Measurements from ENCODE around the gene TBC1D19. TPM values are rescaled to one million over a fixed set of nuclear protein-coding genes. Genes with fewer than 3 reads are reported as not detected.

The TBC1D19 gene
- total RNA-seq, 4 donors from 2014 or later = 6.5 to 7.0 (median 6.8) TPM

DNA sequence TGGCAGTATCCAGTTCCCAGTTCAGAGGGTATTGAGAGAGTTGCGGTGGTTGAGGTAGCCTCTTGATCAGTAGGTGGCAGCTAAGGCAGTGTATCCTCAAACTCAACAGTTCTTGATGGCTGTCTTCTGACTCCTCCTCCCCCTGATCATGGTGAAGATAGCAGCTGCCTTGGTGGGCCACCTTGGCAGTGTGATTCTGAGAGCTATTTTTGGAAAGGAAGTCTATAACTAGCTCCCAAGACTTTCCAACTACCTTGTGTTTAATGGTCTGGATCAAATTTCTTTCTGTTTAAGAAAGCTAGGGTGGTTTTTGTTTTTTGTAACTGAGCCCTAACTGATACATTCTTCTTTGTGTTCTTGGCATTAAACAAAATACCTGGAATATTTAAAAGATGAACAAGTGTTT lies 10.5 kb upstream of the TBC1D19 start:
- Histone ChIP-seq H3K9me3 (no peaks in the 10 kb centered on the region), H3K27ac (no peak overlapping the region), H3K36me3 (no peaks in the 10 kb centered on the region), H3K27me3 (no peaks in the 10 kb centered on the region), H3K4me1 (no peaks in the 10 kb centered on the region), H3K4me3 (no peak overlapping the region)
- intact Hi-C loops (cut with DNase I; ENCODE audit: low total_unique reads) (no loop called here), in situ Hi-C loops (cut with MboI; ENCODE audit: low sequenced_read_pairs in 4 of 4) (loop anchor here in 1 of 4 donors (25.0 kb wide), 1 partner anchor 111 kb away; no protein-coding TSS in a partner anchor)
- TF ChIP-seq, protein P1, sequence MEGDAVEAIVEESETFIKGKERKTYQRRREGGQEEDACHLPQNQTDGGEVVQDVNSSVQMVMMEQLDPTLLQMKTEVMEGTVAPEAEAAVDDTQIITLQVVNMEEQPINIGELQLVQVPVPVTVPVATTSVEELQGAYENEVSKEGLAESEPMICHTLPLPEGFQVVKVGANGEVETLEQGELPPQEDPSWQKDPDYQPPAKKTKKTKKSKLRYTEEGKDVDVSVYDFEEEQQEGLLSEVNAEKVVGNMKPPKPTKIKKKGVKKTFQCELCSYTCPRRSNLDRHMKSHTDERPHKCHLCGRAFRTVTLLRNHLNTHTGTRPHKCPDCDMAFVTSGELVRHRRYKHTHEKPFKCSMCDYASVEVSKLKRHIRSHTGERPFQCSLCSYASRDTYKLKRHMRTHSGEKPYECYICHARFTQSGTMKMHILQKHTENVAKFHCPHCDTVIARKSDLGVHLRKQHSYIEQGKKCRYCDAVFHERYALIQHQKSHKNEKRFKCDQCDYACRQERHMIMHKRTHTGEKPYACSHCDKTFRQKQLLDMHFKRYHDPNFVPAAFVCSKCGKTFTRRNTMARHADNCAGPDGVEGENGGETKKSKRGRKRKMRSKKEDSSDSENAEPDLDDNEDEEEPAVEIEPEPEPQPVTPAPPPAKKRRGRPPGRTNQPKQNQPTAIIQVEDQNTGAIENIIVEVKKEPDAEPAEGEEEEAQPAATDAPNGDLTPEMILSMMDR (IDR thresholded peaks at IDR 0.05 in 4 of 5, conservative IDR thresholded peaks at IDR 0.05 in 1 of 5) = no peak
- no peak for TF ChIP-seq POLR2A (IDR thresholded peaks at IDR 0.05)
- DNase-seq (no peak), ATAC-seq (no peak)

DNA sequence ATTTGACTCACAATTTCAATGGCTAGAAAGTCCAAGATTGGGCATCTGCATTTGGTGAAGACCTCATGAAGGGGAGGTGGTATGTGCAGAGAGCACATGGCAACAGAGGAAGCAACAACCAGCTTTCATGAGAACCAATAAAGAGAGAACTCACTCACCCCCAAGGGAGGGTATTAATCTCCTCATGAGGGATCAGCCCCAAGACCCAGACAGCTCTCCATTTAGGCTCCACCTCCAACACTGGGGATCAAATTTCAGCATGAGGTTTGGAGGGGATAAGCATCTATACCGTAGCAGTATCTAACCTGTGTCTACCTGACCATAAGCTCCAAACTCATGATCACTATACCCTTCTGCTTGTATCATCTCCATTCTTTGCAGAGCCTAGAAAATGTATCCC lies 9.3 kb upstream of the TBC1D19 start:
- no peak overlapping the region for H3K4me3 ChIP-seq
- in situ Hi-C loops (cut with MboI; ENCODE audit: low sequenced_read_pairs in 4 of 4) = loop anchor here in 1 of 4 donors (25.0 kb wide), 1 partner anchor 112 kb away; no protein-coding TSS in a partner anchor

DNA sequence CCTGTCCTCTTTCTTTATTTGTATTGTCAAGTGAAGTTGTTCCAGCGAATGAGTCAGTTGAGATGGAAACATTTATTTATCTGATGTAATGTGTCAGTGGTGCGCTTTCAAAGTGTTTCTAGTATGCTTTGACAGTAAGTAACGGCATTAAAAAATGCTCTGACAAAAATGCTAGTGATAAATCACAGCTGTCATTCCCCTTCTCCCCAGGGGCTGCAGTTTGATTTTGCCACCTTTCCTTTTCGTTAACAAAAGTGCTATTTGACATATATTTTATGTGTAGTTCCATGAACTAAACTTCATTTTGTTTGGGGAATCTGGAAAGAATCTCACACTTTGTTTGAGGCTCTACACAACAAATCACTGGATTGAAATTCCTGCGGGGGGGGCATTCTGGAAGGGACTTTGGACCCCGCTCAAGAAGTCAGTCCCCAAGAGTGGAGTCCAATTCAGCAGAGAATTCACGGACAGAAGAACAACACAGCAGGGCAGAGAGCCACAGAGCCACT lies 7.6 kb upstream of the TBC1D19 start:
- no peak for ATAC-seq
- no peak overlapping the region for H3K4me3 ChIP-seq

More for the DNA sequence above, 9.3 kb upstream of the TBC1D19 start:
- no peak for ATAC-seq
- intact Hi-C loops (cut with DNase I; ENCODE audit: low total_unique reads) = no loop called here
- H3K9me3 ChIP-seq = no peaks in the 10 kb centered on the region
- H3K27ac ChIP-seq = no peak overlapping the region
- H3K36me3 ChIP-seq = no peaks in the 10 kb centered on the region
- DNase-seq = no peak
- no peaks in the 10 kb centered on the region for H3K27me3 ChIP-seq
- H3K4me1 ChIP-seq = no peaks in the 10 kb centered on the region
- TF ChIP-seq, protein P1 (IDR thresholded peaks at IDR 0.05 in 4 of 5, conservative IDR thresholded peaks at IDR 0.05 in 1 of 5) = no peak
- no peak for TF ChIP-seq POLR2A (IDR thresholded peaks at IDR 0.05)

DNA sequence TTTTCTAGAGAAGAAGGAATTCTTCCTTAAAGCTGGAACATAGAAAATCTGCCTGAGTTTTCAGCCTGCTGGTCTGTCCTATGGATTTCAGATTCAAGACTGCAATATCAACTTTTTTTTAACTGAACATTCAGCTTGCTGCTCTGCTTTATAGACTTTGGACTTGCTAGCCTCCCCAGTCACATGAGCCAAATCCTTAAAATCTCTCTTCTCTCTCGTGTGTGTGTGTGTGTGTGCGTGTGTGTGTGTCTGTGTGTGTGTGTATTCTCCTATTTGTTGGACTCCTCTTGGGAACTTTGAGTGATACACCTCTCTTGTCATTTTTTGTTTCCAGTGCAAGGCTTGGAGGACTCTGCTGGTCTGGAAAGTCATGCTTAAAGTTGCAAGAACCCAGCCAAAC lies 6.8 kb upstream of the TBC1D19 start:
- Histone ChIP-seq H3K36me3 (no peaks in the 10 kb centered on the region), H3K27ac (no peak overlapping the region), H3K4me3 (no peak overlapping the region), H3K27me3 (no peaks in the 10 kb centered on the region), H3K4me1 (no peaks in the 10 kb centered on the region), H3K9me3 (no peaks in the 10 kb centered on the region)
- in situ Hi-C loops (cut with MboI; ENCODE audit: low sequenced_read_pairs in 4 of 4) = loop anchor here in 2 of 4 donors (25.0 kb wide), 1 partner anchor 285 kb away; the partner anchor contains the start of gene STIM2 (in 2 of the 2)
- no peak for TF ChIP-seq POLR2A (IDR thresholded peaks at IDR 0.05)
- TF ChIP-seq, protein P1 (IDR thresholded peaks at IDR 0.05 in 4 of 5, conservative IDR thresholded peaks at IDR 0.05 in 1 of 5) = no peak
- intact Hi-C loops (cut with DNase I; ENCODE audit: low total_unique reads) = no loop called here
- no peak for ATAC-seq
- DNase-seq = no peak

More for the DNA sequence above, 7.6 kb upstream of the TBC1D19 start:
- intact Hi-C loops (cut with DNase I; ENCODE audit: low total_unique reads) (no loop called here), in situ Hi-C loops (cut with MboI; ENCODE audit: low sequenced_read_pairs in 4 of 4) (loop anchor here in 2 of 4 donors (25.0 kb wide), 1 partner anchor 286 kb away; the partner anchor contains the start of gene STIM2 (in 2 of the 2))
- H3K9me3 ChIP-seq = no peaks in the 10 kb centered on the region
- no peak overlapping the region for H3K27ac ChIP-seq
- no peaks in the 10 kb centered on the region for H3K27me3 ChIP-seq
- no peaks in the 10 kb centered on the region for H3K36me3 ChIP-seq
- no peaks in the 10 kb centered on the region for H3K4me1 ChIP-seq
- no peak for TF ChIP-seq POLR2A (IDR thresholded peaks at IDR 0.05)
- TF ChIP-seq, protein P1 (IDR thresholded peaks at IDR 0.05 in 4 of 5, conservative IDR thresholded peaks at IDR 0.05 in 1 of 5) = no peak
- DNase-seq = no peak
